Muscle of leg (tissue), 11 donors: ENCODE measurements around the gene FLNA. TPM values are rescaled to one million over a fixed set of nuclear protein-coding genes. Genes with fewer than 3 reads are reported as not detected.

Experiments used
- DNase-seq: peaks from one replicate; pipeline ENCODE4 v3.0.0; 2013
- H3K27ac ChIP-seq: one replicate; pipeline ENCODE4 v1.5.1; 2013; ENCODE audit warnings: mild to moderate bottlenecking, low read length, control low read depth
- H3K27me3 ChIP-seq: one replicate; pipeline ENCODE4 v1.6.1; 2013; ENCODE audit warnings: low read length; ENCODE audit not compliant: control insufficient read depth, insufficient read depth
- H3K36me3 ChIP-seq: one replicate; pipeline ENCODE4 v1.6.1; 2013; ENCODE audit warnings: low read length; ENCODE audit not compliant: control insufficient read depth, insufficient read depth
- H3K4me1 ChIP-seq: one replicate; pipeline ENCODE4 v1.6.1; 2013; ENCODE audit warnings: low read length; ENCODE audit not compliant: control insufficient read depth, insufficient read depth
- H3K4me3 ChIP-seq: one replicate; pipeline ENCODE4 v1.5.1; 2013; ENCODE audit warnings: low read length, control low read depth
- H3K9me3 ChIP-seq: replicated peaks from 2 replicates; pipeline ENCODE4 v1.6.1; 2013; ENCODE audit warnings: low read depth, low read length; ENCODE audit not compliant: control insufficient read depth
- WGBS: methylation state at CpG from one replicate; pipeline ENCODE4 v1.1.5; 2013; ENCODE audit warnings: missing lambda C conversion rate; ENCODE audit not compliant: insufficient coverage; 5-methylcytosine and 5-hydroxymethylcytosine counted together
- polyA plus RNA-seq, 8 donors: library from polyadenylated mRNA; unstranded; fragments of 120-200 nt; gene quantifications; one replicate each; pipeline versions ENCODE4 v1.2.1 to v1.2.3, GENCODE V29; 2013; ENCODE audit warnings: inconsistent platforms in 1 of 8, low replicate concordance in 1 of 8; ENCODE audit not compliant: insufficient read length in 8 of 8, insufficient read depth in 1 of 8
- total RNA-seq: library from RNA; stranded (reverse); fragments of 120-200 nt; gene quantifications from one replicate; pipeline ENCODE4 v1.2.4, GENCODE V29; 2013

FLNA gene
- total and polyA plus RNA-seq, 9 donors: 212 to 450 (median 365) TPM

DNA sequence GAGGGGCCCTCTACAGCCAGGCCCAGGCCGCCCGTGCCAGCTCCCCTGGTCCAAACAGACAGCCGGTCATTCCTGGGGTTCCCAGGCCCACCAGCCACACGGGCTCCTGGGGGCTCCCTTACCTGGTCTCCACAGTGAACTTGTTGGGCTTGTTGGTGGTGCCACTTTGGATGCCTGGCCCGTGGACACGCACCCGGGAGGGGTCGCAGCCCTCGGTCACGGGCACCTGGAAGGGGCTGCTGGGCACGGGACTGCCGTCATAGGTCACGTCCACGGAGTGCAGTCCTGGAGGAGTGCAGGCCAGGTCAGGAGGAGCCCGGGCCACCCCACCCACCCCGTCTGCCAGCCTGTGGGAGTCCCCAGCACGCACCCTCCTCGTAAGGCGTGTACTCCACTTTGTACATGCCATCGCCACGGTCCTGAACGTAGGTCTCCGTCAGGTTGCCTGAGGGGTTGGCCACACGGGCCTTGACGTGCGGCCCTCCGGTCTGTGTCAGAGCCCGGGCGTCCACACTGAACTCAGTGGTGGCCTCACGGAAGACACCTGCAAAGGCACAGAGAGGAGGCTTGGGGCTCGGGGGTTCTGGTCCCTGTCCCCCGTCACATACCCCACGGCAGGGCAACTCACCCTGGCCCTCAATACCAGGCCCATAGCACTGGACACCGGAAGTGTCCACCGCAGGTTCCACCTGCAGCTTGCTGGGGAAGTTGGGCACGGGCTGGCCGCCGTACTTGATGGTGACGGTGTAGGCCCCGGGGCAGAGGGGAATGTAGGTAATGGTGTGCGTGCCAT lies 14.9 kb downstream of the FLNA start:
- peaks cover 94% of the 10 kb centered on the region for H3K36me3 ChIP-seq
- H3K4me3 ChIP-seq: no peak overlapping the region
- no peaks in the 10 kb centered on the region for H3K27me3 ChIP-seq
- no peak overlapping the region for H3K27ac ChIP-seq
- no peak for DNase-seq
- H3K4me1 ChIP-seq: no peaks in the 10 kb centered on the region
- H3K9me3 ChIP-seq: no peaks in the 10 kb centered on the region
- 91% methylated on average over 30 of the region's 41 CpGs for WGBS

GRCh38 chrX:154358829-154359228 lies 15.6 kb downstream of the FLNA start:
- Histone ChIP-seq H3K36me3 (peaks cover 94% of the 10 kb centered on the region), H3K27me3 (no peaks in the 10 kb centered on the region), H3K27ac (no peak overlapping the region), H3K4me3 (no peak overlapping the region), H3K9me3 (no peaks in the 10 kb centered on the region), H3K4me1 (no peaks in the 10 kb centered on the region)
- DNase-seq: no peak
- 90% methylated on average over 6 of the region's 6 CpGs for WGBS

DNA sequence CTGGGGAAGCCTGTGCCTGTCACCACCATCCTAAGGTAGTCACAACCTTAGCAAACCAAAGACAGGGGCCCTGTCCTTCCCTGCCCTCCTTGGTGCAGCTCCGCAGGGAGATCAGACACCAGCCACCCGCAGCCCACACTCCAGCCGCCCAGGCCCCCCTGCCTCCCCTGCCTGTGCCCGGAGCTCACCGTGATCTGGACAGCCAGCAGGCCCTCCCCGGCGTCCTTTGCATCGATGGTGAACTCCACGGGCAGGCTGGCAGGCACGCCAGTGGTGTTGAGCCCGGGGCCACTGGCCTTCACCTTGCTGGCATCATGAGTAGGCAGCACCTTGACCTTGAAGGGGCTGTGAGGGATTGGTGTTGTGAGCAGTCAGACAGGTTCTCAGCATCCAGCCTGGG lies 16.4 kb downstream of the FLNA start:
- 89% methylated on average over 10 of the region's 11 CpGs for WGBS
- Histone ChIP-seq H3K9me3 (no peaks in the 10 kb centered on the region), H3K27me3 (no peaks in the 10 kb centered on the region), H3K4me1 (no peaks in the 10 kb centered on the region), H3K4me3 (no peak overlapping the region), H3K27ac (no peak overlapping the region), H3K36me3 (peaks cover 95% of the 10 kb centered on the region)
- DNase-seq: no peak

- 91% methylated on average over 27 of the region's 27 CpGs for WGBS
- no peak for DNase-seq
- no peaks in the 10 kb centered on the region for H3K9me3 ChIP-seq
- H3K27me3 ChIP-seq: no peaks in the 10 kb centered on the region
- no peaks in the 10 kb centered on the region for H3K4me1 ChIP-seq
- H3K27ac ChIP-seq: no peak overlapping the region
- no peak overlapping the region for H3K4me3 ChIP-seq
- H3K36me3 ChIP-seq: peaks cover 95% of the 10 kb centered on the region
Measured at GRCh38 chrX:154357205-154357604, 17.2 kb downstream of the FLNA start.

DNA sequence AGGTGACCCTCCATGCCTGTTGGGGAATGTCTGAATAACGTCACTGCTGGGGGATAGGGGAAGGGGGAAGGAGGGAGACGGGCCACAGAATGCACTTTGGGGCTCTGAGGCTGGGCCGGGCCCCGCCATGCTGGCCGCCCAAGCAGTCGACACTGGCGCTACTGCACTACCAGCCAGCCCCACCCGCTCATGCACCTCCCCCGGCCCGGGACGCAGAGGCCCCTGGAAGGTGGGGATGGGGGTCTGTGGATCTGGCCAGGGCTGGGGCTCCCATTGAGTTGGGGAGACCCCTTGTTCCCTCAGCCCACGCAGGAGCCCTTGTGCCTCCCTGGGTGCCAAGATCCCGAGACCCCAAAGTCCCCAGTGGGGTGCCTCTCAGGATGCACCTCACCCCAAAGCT lies 17.8 kb downstream of the FLNA start:
- no peak overlapping the region for H3K27ac ChIP-seq
- no peaks in the 10 kb centered on the region for H3K9me3 ChIP-seq
- H3K27me3 ChIP-seq: no peaks in the 10 kb centered on the region
- H3K4me1 ChIP-seq: no peaks in the 10 kb centered on the region
- no peak overlapping the region for H3K4me3 ChIP-seq
- peaks cover 95% of the 10 kb centered on the region for H3K36me3 ChIP-seq
- WGBS: 73% methylated on average over 4 of the region's 13 CpGs
- DNase-seq: no peak

GRCh38 chrX:154355776-154356140 lies 18.7 kb downstream of the FLNA start:
- WGBS: 82% methylated on average over 12 of the region's 12 CpGs
- Histone ChIP-seq H3K4me3 (no peak overlapping the region), H3K36me3 (peaks cover 97% of the 10 kb centered on the region), H3K27ac (no peak overlapping the region), H3K4me1 (no peaks in the 10 kb centered on the region), H3K9me3 (no peaks in the 10 kb centered on the region), H3K27me3 (no peaks in the 10 kb centered on the region)
- DNase-seq: no peak

GRCh38 chrX:154355094-154355775 lies 19.2 kb downstream of the FLNA start:
- Histone ChIP-seq H3K9me3 (no peaks in the 10 kb centered on the region), H3K27ac (no peak overlapping the region), H3K27me3 (no peaks in the 10 kb centered on the region), H3K4me1 (no peaks in the 10 kb centered on the region), H3K36me3 (peaks cover 98% of the 10 kb centered on the region), H3K4me3 (no peak overlapping the region)
- DNase-seq: no peak
- WGBS: 82% methylated on average over 25 of the region's 30 CpGs

DNA sequence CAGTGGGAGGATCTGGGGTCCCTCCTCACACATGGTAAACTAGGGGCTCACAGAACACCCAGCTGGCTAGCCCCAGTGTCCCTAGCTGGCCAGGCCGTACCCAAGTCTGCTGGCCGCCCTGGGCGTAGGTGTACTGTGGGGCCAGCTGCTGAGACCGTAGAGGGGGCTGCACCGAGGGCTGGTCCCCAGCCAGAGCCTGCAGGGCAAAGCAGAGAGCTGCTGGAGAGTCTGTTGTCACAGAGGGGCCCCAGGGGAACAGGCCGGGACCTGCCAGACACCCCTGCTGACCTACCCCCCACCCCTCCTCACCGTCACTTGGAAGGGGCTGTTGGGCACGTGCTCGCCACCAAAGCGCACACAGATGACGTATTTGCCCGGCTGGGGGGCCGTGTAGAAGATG lies 19.9 kb downstream of the FLNA start:
- H3K27me3 ChIP-seq: no peaks in the 10 kb centered on the region
- peaks cover 98% of the 10 kb centered on the region for H3K36me3 ChIP-seq
- no peak for DNase-seq
- H3K4me3 ChIP-seq: no peak overlapping the region
- no peaks in the 10 kb centered on the region for H3K4me1 ChIP-seq
- H3K9me3 ChIP-seq: no peaks in the 10 kb centered on the region
- WGBS: 83% methylated on average over 13 of the region's 13 CpGs
- no peak overlapping the region for H3K27ac ChIP-seq

GRCh38 chrX:154354013-154354412 lies 20.4 kb downstream of the FLNA start:
- no peak for DNase-seq
- Histone ChIP-seq H3K9me3 (no peaks in the 10 kb centered on the region), H3K27ac (no peak overlapping the region), H3K27me3 (no peaks in the 10 kb centered on the region), H3K4me1 (no peaks in the 10 kb centered on the region), H3K4me3 (no peak overlapping the region), H3K36me3 (peaks cover 99% of the 10 kb centered on the region)
- WGBS: 90% methylated on average over 10 of the region's 14 CpGs

DNA sequence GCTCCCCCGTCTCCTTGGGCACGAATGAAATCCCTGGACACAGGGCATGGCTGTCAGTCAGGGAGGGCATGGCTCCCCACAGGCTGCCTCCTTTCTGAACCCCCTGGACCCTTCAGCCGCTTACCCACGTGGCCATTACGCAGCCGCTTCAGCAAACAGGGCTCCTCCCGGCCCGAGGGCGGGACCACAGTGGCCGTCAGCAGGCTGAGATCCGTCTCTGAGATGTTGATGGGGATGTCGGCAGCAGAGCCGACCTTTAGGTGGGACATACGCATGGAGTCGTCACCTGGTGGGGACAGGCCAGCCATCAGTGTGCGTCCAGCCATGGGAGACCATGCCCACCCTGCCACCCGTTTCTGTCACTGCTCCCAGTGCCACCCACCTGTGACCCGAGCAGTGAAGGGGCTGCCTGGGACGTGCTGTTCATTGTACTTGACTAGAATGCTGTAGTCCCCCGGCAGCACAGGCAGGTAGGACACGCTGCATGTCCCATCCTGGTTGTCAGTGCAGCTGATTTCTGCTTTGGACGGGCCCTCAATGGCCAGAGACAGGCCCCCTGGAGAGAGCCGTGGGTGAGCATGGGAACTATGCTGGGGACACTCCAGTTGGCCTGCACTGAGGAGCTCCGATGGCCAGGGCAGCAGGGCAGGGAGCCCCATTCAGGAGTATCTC lies 21.1 kb downstream of the FLNA start:
- WGBS: 83% methylated on average over 24 of the region's 24 CpGs

More for the DNA sequence above, 21.1 kb downstream of the FLNA start:
- peaks cover 97% of the 10 kb centered on the region for H3K36me3 ChIP-seq
- no peaks in the 10 kb centered on the region for H3K9me3 ChIP-seq
- no peak overlapping the region for H3K27ac ChIP-seq
- H3K4me3 ChIP-seq: no peak overlapping the region
- H3K27me3 ChIP-seq: no peaks in the 10 kb centered on the region
- peaks cover 2% of the 10 kb centered on the region for H3K4me1 ChIP-seq
- DNase-seq: no peak
